Stimulated activated CD4-positive, alpha-beta T cell treated with anti-CD3 and anti-CD28 coated beads, Interleukin-4, amount 100 ng/mL, for 48 hours (primary cell): ENCODE results near the gene UROC1.

Experiments used
- DNase-seq, 2 donors: peaks; one replicate each; pipeline ENCODE4 v3.0.0-alpha.2; 2020; ENCODE audit warnings: low read depth in 2 of 2

UROC1 gene

DNA sequence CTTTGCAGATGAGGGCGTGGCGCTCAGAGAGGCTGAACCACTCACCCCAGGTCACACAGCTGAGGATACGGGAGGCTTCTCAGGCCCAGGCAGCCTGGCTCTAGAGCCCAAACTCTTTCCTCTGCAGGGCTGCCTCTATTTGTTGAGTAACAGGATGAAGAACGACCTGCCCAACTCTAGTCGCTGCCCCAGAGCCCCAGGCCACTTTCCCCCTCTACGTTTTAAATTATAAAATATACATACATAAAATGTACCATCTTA, 22.7 kb downstream of the UROC1 start:
- DNase-seq, result no peak

DNA sequence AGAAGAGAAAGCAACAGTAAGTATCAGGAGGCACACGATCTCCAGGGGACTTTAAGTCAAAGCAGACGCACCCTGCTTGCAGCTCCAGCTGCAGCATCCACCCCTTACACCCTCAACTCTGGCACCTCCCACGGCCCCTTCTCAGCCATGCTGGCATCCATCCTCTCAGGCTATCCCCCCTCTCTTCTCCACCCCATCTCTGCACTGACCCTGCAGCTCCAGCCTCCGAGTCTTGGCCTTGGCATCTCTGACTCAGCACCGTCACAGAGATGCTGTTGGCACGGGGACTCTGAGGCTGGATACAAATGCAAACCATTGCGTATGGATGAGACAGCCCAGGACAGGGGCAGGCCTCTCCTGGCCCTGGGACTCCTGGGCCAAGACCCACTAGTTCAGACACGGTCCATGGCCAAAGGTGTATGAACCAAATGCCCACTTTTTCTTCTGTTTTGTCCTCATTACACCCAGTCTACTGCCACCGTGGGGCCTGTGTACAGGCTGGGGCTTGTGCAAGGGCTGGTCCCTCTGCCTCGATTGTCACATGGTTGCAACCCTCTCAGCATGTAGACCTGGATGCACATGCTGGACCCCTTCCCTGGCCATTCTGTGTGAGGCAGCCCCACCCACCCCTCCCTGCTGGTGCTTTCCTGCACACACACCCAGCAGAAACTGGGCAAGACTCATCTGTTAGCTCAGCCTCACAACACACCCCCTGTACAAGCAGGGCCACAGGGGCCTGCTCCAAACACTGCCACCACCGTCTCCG, 23.2 kb downstream of the UROC1 start:
- DNase-seq, result no peak

DNA sequence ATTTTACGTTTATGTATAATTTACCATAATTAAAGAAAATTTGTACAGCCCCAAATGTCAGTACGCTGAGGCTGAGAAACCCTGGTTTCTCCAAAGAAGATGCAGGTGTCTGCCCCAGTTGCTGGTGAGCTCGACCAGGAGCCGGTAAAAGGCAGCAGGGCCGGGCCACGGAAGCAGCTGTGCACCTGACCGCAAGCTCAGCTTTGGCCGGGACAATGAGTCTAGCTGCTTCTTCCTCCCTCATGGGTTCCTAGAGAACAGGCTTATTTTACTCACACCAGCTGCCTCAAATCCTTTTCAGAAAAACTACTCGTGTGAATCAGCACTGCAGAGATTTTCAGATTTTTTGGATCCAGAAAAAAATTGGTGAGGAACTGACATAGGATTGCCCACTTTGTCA, 23.8 kb downstream of the UROC1 start:
- DNase-seq, result no peak

DNA sequence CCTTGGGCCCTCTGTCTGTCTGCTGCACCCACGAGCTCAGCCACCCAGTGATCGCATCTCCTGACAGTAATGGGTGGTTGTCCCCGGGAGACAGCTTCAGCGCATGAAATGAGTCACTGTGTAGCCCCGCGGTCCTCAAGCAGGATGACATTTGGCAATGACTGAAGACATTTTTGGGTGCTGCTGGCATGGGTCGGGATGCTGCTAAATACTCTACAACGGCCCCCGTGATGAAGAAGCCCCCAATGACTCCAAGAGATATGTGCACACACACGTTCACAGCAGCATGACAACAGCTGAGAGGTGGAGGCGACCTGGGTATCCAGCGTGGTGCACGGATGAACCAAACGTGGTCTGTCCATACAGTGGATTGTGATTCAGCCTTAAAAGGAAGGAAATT, 24.5 kb downstream of the UROC1 start:
- no peak for DNase-seq

DNA sequence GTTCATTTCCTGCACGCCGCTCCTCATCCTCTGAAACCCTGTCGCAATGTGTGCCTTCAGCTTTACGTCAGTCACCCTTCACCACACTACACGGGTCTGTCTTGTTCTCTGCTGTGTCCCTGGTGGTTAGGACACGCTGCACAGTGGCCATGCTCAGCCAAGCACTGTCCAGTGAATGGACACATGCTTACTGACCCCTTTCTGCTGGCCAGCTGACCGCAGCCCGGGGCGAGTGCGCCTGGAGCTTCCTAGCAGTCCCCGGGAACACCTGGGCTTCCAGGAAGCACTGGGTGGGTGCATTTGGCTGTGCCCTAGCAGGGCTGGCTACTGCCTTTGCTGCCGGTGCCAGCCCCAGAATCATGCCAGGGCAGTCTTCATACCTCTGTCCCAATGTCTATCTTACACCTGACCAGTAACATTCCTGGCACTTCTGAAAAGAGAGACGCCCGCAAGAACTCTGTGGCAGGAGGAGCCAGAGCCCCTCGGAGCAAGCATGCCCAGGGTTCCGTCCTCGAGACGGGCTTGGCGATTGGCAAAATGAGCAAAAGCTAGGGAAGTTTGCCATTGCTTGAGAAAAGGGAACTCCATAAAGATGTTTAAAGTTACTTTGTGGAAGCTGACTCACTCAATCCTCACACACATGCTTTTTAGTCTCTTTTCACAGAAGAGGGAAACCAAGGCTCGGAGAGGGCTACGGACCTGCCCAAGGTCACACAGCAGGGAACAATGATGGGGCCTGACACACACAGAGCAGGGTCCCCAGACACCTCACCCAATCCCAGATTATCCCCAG, 26.2 kb downstream of the UROC1 start:
- DNase-seq, result no peak

DNA sequence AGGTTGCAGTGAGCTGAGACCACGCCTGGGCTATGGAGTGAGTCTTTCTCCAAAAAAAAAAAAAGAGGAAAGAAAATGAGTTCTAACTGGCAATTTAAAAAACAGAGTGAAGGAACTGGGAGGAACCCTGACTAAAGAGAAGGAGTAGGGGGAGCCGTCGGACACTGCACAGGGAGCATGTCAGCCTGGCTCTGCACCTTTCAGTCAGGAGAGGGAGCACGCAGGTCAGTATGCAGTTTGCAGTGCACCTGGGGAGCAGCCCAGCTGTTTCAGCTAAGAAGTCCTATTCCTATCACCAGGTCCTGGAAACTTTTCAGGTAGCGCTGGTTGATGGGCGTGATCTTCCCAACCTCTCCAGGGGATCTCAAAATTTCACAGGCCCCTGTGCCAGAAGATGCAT, 27.0 kb downstream of the UROC1 start:
- no peak for DNase-seq

DNA sequence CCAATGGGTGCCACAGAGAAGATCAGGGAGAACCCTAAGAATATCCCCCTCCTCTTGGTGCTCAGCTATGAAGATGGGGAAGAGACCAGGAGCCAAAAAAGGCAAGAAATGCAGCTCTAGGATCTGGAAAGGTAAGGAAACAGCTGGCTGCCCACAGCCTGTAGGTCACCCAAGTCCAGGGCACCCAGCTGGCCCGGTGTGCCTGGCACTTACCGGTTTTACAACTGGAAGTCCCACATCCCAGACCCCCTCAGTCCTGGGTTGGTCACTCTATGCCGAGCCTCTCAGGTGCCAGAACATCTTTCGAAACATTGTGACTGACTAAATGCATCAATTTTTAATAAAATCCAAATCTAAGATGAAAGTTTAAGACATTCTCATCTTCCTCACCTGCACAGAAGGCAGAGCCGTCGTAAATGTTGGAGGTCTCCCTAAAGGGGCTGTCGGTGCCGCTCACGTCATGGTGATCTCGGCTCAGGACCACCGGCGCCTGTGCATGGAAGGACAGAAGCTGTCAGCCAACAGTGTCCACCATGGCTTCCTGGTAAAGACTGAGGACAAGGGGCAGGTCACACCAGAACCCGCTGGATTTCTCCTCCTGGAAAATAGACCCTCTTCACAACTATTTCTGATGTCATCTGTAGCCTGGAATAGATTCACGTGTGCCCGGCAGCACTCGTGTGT, 28.5 kb downstream of the UROC1 start:
- no peak for DNase-seq

DNA sequence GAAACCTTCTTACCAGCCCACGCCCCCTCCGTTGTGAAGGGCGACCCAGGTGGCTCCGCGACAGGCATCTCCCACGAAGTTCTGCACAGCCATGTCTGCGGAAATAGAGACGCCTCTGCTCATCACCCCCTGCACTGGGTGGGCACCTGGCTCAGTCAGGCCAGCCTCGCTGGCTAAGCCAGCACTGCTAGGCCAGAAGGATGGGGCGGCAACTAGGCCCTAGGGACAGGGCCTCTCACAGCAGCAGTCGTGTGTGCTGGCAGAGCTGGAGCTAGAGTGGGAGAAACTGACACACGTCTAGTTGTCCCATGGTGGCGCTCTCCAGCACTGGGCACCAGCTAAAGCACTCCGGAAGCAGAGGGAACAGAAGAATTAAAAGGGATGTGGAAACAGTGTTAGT, 29.4 kb downstream of the UROC1 start:
- DNase-seq, result no peak

DNA sequence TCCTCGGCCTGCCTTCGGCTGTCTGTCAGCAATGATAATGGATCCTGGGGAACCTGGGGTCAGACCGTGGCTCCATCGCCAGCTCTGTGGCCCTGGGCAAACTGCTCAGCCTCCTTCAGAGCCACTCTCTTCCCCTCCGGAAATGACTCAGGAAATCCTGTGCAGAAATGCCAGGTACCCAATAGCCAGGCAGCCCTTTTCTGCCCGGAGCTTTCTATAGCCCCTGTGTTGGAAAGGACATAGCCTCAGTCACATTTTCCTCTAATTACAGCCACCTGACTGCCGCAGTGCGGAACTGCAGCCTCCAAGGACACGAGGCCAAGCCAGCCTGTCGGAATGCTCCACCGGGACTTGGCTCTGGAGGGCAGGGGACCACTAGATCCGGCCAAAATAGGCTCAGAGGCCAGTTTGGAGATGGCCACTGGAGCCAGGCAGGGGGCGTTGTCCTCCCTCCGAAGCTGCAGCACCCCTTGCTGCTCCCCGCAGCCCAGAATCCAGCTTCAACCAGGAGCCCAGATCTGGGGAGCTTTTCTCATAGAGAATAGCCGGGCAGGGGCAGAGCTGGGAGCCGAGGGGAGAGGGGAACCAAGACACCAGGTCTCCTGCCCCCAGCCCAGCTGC, 30.3 kb downstream of the UROC1 start:
- no peak for DNase-seq

DNA sequence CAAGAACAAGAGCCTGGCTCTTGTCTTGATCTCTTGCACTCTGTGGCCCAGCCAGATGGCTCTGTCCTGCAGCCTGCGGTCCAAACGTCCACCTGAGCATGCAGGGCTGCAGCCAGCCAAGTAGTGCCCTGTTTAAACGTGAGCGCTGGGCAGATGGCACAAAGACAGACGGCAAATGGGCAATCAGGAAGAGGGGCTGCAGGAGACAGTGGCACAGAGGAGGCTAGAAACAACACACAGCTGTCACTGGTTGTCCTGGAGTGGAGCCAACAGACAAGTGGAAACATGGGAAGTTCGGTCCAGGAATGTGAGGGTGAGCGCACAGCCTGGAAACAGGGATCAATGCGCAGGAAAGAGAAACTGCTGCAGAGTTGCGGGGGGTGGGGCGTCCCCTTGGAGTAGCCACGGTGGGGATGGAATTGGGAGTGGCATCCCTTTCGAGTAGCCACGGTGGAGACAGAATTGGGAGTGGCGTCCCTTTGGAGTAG, 31.2 kb downstream of the UROC1 start:
- DNase-seq, result no peak

DNA sequence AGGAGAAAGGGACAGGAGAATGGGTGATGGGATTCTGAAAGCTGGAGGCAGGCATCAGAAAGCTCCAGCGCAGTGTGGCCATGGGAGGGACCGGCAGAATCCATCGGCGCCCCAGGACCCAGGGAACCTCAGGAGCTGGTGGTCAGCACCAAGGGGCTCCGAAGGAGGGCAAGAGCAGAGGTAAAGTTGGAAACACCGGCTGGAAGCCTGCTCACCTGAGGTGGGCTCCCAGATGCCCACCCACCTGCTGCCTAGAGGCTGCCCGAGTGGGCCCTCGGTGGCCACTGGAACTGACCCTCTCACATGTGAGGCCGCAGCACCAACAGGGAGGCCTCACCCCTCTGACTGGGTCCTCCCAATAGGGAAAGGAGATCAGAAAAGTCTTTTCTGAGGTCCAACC, 31.6 kb downstream of the UROC1 start:
- no peak for DNase-seq

DNA sequence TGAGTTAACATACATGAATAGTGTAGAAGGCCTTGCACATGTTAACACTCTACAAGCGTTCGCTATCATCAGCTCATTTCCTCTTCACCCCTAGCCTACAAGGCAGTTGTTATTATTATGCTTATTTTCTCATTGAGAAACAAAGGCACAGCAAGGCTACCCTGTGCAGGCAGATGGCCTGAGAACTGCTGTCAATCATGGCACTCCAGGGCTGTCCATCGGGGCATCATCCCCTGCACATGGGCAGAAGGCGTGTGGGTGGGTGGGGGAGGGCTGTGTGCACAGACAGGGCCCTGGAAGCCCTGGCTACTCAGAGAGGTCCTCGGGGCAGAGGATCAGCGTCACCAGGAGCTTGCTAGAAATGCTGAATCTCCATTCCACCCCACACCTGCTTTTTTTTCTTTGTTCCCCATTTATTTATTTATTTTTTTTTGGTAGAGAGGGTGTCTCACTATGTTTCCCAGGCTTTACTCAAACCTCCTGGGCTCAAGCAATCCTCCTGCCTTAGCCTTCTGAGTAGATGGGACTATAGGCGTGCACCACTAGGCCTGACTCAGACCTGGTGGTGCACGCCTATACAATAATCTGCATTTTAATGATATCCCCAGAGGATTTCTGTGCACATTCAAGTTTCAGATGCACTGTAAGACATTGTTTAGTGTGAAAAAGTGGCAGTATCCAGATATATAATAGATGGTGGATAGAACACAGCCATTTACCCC, 32.2 kb downstream of the UROC1 start:
- DNase-seq, result no peak

DNA sequence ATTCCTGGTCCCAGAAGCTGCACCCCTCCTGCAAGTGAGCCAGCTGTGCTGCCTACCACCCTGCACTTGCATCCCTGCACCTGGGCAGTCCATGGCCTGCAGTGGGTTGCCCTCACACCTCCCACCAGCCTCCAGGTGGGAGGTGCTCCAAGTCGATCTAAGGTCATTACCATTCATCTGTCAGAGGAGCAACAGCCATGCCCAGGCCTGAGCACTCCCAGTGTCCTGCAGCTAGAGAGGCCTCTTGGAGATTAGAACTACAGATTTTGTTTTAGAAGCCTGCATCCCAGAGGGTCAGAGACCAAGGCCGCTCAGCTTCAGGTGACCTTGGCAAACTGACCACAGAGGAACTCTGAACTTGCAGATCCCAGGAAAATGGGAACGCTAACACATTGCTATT, 32.9 kb downstream of the UROC1 start:
- no peak for DNase-seq

DNA sequence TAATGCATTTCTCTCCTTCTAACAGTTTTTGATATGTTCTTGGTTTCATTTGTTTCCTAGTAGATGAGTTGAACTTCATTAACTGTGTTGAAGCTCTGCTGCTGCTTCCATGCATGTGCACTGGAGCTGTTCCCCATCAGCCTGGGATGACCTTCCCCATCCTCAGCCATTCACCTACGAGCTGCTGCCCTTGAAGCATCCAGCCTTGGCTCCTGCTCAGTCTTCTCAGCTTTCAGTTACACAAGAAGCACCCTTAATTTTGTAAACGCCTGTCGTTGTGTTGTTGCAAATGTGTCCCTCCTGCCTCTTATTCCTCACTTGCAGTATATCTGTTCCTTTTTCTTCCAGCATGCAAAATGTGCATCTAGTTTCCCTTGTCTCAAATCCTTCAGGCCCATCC, 33.4 kb downstream of the UROC1 start:
- no peak for DNase-seq

DNA sequence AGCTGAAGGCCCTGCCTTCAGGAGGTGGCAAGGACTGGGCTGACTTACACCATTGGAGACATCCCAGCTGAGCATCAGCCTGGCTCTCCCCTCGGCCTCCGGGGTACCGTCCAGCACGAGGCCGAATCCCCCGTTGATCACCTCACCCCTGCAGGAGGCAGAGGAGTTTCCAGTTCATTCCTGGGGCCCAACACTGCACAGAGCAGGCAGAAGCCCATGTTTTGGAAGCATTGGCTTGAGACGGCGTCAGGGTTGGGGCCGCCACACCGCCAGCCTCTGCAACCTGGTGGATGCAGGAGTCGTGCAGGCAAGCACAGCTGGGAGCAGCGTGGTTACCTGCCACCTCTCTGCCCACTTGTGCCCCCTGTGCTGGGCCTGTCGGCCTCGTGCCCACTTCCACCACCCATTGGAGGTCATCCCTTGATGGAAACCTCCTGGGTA, 34.2 kb downstream of the UROC1 start:
- DNase-seq, result no peak

DNA sequence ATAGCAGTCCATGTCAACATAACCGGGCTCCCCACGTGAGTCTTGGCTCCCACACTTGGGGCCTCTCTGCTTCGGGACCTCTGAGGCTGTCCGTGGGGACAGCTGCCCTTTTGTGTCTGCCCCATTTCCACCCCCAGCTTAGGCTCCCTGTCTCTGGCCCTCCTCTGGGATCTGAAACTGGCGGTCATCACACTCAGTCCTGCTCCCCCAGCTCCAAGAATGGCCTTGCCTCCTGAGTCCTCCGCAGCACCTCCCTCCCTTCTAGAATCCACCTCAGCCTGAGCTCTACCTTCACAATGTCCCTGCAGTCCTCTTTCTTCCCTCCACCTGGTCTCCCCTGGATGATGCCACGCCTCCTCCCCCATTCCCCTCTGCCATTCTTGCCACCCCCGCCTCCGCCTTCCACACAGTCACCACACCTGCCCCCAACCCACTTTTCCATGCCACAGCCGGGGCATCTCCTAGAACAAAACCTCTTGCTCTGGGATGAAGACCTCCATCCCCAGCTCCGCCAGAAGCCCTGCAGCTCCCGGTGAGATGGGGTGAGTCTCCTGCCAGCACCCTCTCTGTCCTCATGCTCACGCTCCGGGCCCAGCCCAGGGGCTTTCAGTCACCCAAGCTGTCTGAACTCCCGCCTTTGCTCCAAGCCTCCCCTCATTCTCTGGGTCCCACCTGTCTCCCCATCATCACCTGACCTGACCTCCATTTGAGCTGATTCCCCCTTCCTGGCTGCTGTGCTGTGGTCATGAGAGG, 34.9 kb downstream of the UROC1 start:
- no peak for DNase-seq

DNA sequence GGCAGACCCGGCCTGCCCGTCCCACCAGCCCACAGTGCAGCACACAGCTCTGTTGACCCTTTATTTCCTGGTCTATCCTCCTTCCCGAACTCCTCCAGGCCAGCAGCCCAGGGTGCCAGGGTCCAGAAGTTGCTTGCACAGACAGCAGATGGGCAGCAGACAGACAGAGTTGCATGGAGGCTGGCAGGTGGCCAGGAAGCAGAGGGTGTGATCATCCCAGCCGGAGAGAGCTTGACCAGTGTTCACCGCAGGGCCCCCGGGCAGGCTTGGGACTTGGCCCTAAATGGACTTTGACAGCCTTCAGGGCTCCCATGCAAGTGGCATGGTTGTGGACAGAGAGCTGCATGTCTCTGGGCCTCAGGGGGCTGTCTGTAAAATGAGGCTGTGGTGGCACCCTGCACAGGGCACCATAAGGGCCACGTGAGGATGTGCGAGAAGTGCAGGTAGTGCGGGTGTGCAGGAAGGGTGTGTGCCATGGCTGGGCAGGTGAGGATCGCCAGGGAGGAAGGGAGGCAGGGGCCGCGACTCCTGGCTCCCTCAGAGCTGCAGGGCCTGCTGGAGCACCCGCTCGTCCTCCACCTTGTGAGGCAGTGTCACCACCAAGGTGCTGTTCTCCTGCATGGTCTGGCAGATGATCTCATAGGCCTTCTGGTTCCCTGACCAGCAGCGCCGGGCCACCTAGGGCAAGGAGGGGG, 35.6 kb downstream of the UROC1 start:
- DNase-seq, result no peak

DNA sequence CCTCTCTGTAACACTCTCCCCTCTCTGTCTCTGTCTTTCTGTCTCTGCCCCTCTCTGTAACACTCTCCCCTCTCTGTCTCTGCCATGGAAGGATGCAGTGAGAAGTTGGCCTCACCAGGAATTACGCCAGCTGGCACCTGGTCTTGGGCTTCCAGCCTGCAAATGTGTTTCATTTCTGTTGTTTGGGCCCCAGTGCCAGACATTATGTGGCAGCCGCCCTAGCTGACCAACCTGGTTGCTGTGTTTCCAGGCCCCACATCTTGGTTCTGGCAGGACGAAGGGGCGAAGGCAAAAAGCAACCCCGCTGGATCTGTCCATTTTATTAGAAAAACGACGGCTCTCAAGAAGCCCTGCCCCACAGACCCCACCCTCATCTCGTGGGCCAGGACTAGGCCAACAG, 36.7 kb downstream of the UROC1 start:
- no peak for DNase-seq

DNA sequence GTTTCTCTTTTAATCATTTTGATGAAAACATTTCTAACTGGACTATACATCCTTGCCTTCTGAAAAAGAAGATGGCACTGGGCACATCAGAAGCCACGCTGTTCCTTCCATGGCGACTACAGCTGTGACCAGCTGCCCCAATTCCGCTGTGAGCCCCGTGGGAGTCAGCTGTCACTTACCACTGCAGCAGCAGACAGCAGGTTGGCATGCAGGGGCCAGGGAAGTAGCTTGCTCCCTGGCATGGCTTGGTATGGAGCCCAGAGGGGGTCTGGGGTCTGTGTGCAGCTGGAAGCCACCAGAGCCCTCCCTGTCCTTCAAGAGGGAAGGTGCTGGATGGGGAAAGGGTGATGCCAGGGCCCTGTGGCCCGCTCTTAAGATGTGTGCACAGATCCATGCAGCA, 37.4 kb downstream of the UROC1 start:
- DNase-seq, result no peak

DNA sequence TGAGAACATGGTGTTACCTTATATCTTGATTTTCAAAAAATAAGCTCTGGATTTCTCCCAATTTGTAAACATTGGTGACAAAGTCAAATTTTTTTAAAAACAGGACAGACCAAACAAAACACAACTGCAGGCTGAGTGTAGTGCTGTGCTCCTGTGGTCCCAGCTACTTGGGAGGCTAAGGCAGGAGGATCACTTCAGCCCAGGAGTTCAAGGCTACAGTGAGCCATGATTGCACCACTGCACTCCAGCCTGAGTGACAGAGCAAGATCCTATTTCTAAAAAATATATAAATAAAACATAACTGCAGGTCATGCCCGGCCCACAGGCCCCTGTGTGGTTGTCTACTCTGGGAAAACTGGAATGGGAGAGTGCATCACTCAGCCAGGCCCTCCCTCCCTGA, 37.9 kb downstream of the UROC1 start:
- no peak for DNase-seq
